SK-N-SH (cell line): ENCODE results near the gene PNPLA8.

Source experiments
- SMC3 ChIP-seq: IDR thresholded peaks from 2 replicates; pipeline ENCODE4 v1.6.1; 2012; ENCODE audit warnings: low read depth, low read length, improper control_type of control experiment
- TAF1 ChIP-seq: IDR thresholded peaks from 2 replicates; pipeline ENCODE4 v1.6.1; 2012; ENCODE audit warnings: low read depth, mild to moderate bottlenecking, low read length, moderate library complexity, borderline replicate concordance
- TEAD4 ChIP-seq: IDR thresholded peaks from 2 replicates; pipeline ENCODE4 v1.4.0; 2012; ENCODE audit warnings: mild to moderate bottlenecking, borderline replicate concordance; ENCODE audit not compliant: insufficient read depth
- TF ChIP-seq, protein P1 (sequence below): fragments of 200-600 bp; sonication (generic); IDR thresholded peaks from 2 replicates; pipeline ENCODE4 v1.6.1; 2017; ENCODE audit warnings: antibody characterized with exemption, mild to moderate bottlenecking, moderate library complexity
- TF ChIP-seq, protein P2 (sequence below): IDR thresholded peaks from 2 replicates; pipeline ENCODE4 v1.4.0; 2012; ENCODE audit warnings: low read depth

DNA sequence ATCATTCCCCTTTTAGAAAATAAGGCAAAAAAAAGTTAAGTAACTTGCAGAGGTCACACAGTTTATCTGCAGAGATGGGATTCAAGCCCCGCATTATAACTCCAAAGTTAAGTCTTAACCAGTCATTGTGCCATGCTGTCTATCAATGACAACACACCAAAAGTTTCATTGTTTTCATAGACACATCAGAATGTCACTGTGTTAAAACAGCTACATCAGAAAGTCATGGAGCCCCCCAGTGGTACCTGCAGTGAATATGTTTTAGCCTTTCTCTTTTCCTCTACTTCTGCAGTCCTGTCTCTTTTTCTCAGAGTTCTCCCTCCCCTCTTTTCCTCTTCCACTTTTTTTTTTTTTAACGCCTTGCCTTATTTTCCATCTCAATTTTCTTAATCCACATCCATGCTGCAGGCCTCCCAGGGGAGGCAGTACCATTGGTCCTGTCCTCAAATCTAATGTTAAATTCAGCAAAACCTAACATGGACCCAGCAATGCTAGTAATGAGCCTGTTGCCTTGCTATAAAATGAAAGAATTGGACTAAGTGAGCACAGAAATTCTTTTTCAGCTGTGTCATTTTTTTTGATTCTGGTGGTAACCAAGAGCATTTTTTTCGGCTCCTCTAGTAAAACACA lies 65.9 kb downstream of the PNPLA8 start:
- TF ChIP-seq, protein P1, sequence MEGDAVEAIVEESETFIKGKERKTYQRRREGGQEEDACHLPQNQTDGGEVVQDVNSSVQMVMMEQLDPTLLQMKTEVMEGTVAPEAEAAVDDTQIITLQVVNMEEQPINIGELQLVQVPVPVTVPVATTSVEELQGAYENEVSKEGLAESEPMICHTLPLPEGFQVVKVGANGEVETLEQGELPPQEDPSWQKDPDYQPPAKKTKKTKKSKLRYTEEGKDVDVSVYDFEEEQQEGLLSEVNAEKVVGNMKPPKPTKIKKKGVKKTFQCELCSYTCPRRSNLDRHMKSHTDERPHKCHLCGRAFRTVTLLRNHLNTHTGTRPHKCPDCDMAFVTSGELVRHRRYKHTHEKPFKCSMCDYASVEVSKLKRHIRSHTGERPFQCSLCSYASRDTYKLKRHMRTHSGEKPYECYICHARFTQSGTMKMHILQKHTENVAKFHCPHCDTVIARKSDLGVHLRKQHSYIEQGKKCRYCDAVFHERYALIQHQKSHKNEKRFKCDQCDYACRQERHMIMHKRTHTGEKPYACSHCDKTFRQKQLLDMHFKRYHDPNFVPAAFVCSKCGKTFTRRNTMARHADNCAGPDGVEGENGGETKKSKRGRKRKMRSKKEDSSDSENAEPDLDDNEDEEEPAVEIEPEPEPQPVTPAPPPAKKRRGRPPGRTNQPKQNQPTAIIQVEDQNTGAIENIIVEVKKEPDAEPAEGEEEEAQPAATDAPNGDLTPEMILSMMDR, result peak; percentile 75
- peak; percentile 81 for TF ChIP-seq SMC3
- TF ChIP-seq, protein P2, sequence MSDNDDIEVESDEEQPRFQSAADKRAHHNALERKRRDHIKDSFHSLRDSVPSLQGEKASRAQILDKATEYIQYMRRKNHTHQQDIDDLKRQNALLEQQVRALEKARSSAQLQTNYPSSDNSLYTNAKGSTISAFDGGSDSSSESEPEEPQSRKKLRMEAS, result no peak
- no peak for TF ChIP-seq TAF1
- no peak for TF ChIP-seq TEAD4
